Measurements from ENCODE around the gene TSHZ2. TPM values are rescaled to one million over a fixed set of nuclear protein-coding genes. Genes with fewer than 3 reads are reported as not detected.

The TSHZ2 gene
- total RNA-seq, 4 donors from 2014 or later: 1.9 to 12.9 (median 5.0) TPM

DNA sequence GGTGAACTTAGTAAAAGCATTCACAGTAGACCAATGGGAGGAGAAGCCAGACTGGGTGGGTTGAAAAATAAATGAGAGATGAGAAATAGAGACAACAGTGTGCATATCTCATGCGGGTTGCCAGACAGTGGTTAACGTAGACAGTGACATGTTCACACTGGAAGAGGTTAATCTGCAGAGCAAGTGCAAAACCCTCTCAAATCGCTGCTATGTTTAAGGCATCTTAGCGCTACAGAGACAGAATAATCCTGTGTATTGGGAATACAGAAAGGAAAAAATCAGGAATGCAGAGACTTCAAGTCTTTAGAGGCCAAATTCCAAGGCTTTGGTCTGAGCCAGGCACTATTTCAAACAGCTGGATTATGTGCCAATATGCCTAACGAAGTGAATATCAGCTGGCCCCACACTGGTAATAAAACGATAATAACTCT, 107.1 kb downstream of the TSHZ2 start:
- DNase-seq: no peak
- TF ChIP-seq, protein P1, sequence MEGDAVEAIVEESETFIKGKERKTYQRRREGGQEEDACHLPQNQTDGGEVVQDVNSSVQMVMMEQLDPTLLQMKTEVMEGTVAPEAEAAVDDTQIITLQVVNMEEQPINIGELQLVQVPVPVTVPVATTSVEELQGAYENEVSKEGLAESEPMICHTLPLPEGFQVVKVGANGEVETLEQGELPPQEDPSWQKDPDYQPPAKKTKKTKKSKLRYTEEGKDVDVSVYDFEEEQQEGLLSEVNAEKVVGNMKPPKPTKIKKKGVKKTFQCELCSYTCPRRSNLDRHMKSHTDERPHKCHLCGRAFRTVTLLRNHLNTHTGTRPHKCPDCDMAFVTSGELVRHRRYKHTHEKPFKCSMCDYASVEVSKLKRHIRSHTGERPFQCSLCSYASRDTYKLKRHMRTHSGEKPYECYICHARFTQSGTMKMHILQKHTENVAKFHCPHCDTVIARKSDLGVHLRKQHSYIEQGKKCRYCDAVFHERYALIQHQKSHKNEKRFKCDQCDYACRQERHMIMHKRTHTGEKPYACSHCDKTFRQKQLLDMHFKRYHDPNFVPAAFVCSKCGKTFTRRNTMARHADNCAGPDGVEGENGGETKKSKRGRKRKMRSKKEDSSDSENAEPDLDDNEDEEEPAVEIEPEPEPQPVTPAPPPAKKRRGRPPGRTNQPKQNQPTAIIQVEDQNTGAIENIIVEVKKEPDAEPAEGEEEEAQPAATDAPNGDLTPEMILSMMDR (IDR thresholded peaks at IDR 0.05): no peak
- TF ChIP-seq EP300 (IDR thresholded peaks at IDR 0.05; ENCODE audit: low read depth) (no peak), POLR2AphosphoS5 (IDR thresholded peaks at IDR 0.05) (no peak), POLR2A (IDR thresholded peaks at IDR 0.05) (no peak)
- Histone ChIP-seq H3K27ac (peak overlapping the region in 1 of 4 donors; percentile 11), H3K4me3 (no peak overlapping the region), H3K4me1 (no peaks in the 10 kb centered on the region), H3K36me3 (no peaks in the 10 kb centered on the region), H3K27me3 (no peaks in the 10 kb centered on the region), H3K9me3 (no peaks in the 10 kb centered on the region)
- intact Hi-C loops (cut with DNase I; ENCODE audit: low total_unique reads): no loop called here
- 65 to 72% methylated on average over 5 to 6 of the region's 6 CpGs for WGBS, 2 donors (ENCODE audit: low coverage in 1 of 2)
- in situ Hi-C loops (cut with MboI; ENCODE audit: low pct_ligation_motif_present in 1 of 4, low pct_unique_long_range_greater_than_20kb in 1 of 4, low sequenced_read_pairs in 3 of 4): no loop called here

GRCh38 chr20:53079828-53080686, 107.9 kb downstream of the TSHZ2 start:
- Histone ChIP-seq H3K4me1 (no peaks in the 10 kb centered on the region), H3K9me3 (no peaks in the 10 kb centered on the region), H3K27me3 (no peaks in the 10 kb centered on the region), H3K36me3 (no peaks in the 10 kb centered on the region), H3K4me3 (no peak overlapping the region), H3K27ac (peak overlapping the region in 1 of 4 donors; percentile 11)
- no peak for DNase-seq
- intact Hi-C loops (cut with DNase I; ENCODE audit: low total_unique reads) (no loop called here), in situ Hi-C loops (cut with MboI; ENCODE audit: low pct_ligation_motif_present in 1 of 4, low pct_unique_long_range_greater_than_20kb in 1 of 4, low sequenced_read_pairs in 3 of 4) (no loop called here)
- TF ChIP-seq POLR2AphosphoS5 (IDR thresholded peaks at IDR 0.05) (no peak), POLR2A (IDR thresholded peaks at IDR 0.05) (no peak), EP300 (IDR thresholded peaks at IDR 0.05; ENCODE audit: low read depth) (no peak)
- TF ChIP-seq, protein P1 (IDR thresholded peaks at IDR 0.05): no peak
- WGBS, 2 donors (ENCODE audit: low coverage in 1 of 2): 71 to 85% methylated on average over 5 to 10 of the region's 10 CpGs

GRCh38 chr20:53080687-53080962, 108.5 kb downstream of the TSHZ2 start:
- WGBS, 2 donors (ENCODE audit: low coverage in 1 of 2): 94% methylated on average over 9 of the region's 9 CpGs; no CpG with 5 or more reads in 1 of the 2 donors
- H3K9me3 ChIP-seq: no peaks in the 10 kb centered on the region
- no peaks in the 10 kb centered on the region for H3K36me3 ChIP-seq
- no peak overlapping the region for H3K4me3 ChIP-seq
- intact Hi-C loops (cut with DNase I; ENCODE audit: low total_unique reads): no loop called here
- no peak for DNase-seq
- in situ Hi-C loops (cut with MboI; ENCODE audit: low pct_ligation_motif_present in 1 of 4, low pct_unique_long_range_greater_than_20kb in 1 of 4, low sequenced_read_pairs in 3 of 4): no loop called here
- TF ChIP-seq POLR2AphosphoS5 (IDR thresholded peaks at IDR 0.05): no peak
- TF ChIP-seq EP300 (IDR thresholded peaks at IDR 0.05; ENCODE audit: low read depth): no peak
- TF ChIP-seq, protein P1 (IDR thresholded peaks at IDR 0.05): no peak
- no peak for TF ChIP-seq POLR2A (IDR thresholded peaks at IDR 0.05)
- no peak overlapping the region for H3K27ac ChIP-seq
- H3K4me1 ChIP-seq: no peaks in the 10 kb centered on the region
- no peaks in the 10 kb centered on the region for H3K27me3 ChIP-seq

GRCh38 chr20:53080969-53081871, 109.1 kb downstream of the TSHZ2 start:
- H3K27me3 ChIP-seq: no peaks in the 10 kb centered on the region
- no peak overlapping the region for H3K4me3 ChIP-seq
- no peak overlapping the region for H3K27ac ChIP-seq
- no peaks in the 10 kb centered on the region for H3K4me1 ChIP-seq
- 46 to 48% methylated on average over 10 of the region's 10 CpGs for WGBS, 2 donors (ENCODE audit: low coverage in 1 of 2)
- in situ Hi-C loops (cut with MboI; ENCODE audit: low pct_ligation_motif_present in 1 of 4, low pct_unique_long_range_greater_than_20kb in 1 of 4, low sequenced_read_pairs in 3 of 4): no loop called here
- no peaks in the 10 kb centered on the region for H3K9me3 ChIP-seq
- H3K36me3 ChIP-seq: no peaks in the 10 kb centered on the region
- intact Hi-C loops (cut with DNase I; ENCODE audit: low total_unique reads): no loop called here
- TF ChIP-seq POLR2A (IDR thresholded peaks at IDR 0.05) (no peak), POLR2AphosphoS5 (IDR thresholded peaks at IDR 0.05) (no peak), EP300 (IDR thresholded peaks at IDR 0.05; ENCODE audit: low read depth) (no peak)
- TF ChIP-seq, protein P1 (IDR thresholded peaks at IDR 0.05): no peak
- DNase-seq: peak; percentile 20
